ENCODE results near the gene NT5C3A. TPM values are rescaled to one million over a fixed set of nuclear protein-coding genes. Genes with fewer than 3 reads are reported as not detected.
A peak's percentile ranks its signal among the peaks of the same experiment; 100 is the strongest.

The NT5C3A gene
- polyA plus RNA-seq, 6 donors from 2014 or later: 131 to 206 (median 147) TPM

DNA sequence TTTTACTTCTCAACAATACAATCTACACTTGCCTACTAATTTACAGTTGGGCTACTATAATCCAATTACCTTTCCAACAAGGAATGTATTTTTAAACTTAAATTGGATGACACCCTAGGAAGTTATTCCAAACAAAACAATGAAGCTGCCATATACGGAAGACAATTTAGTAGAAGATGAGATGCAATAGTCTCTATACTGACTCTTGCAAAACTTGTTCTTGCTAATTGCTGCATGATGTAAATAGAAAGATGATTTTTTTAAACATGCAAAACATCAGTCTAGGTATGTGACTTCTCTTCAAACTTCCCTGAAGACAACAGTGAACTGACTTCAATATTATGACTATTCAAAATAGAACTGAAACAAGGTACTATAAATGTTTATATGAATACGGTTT is 17.6 kb downstream of the NT5C3A start:
- peak overlapping the region in 3 of 6 donors; percentile 27 to 67 (median 59) for H3K27ac Mint-ChIP-seq
- no peak for ATAC-seq (ENCODE audit: low read depth in 2 of 2)
- no peaks in the 10 kb centered on the region for H3K9me3 Mint-ChIP-seq

DNA sequence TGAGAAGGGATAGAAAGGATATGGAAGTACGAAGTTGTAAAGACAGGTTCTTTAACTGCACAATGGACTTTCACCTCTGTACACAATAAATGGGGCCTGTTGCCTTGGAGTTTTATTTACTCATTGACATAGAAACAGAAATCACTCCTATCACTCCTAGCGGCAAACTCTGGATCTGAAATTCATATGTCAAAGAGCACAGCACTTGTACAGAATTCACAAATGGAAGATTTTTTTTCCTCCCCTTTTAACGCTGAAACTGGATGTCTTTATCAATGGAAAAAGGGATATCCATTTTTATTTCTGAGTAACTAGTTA is 18.2 kb downstream of the NT5C3A start:
- Mint-ChIP-seq H3K4me1 (peaks cover 42 to 77% (median 47%) of the 10 kb centered on the region in 3 donors), H3K4me3 (no peak overlapping the region), H3K36me3 (no peaks in the 10 kb centered on the region), H3K9me3 (no peaks in the 10 kb centered on the region), H3K27ac (peak overlapping the region in 2 of 6 donors; percentile 42 to 58), H3K27me3 (no peaks in the 10 kb centered on the region)
- ATAC-seq (ENCODE audit: low read depth in 2 of 2) (no peak), DNase-seq (no peak)

More for the DNA sequence above, 17.6 kb downstream of the NT5C3A start:
- DNase-seq: no peak
- H3K4me3 Mint-ChIP-seq: peak overlapping the region in 1 of 8 donors; percentile 4
- no peaks in the 10 kb centered on the region for H3K27me3 Mint-ChIP-seq
- peaks cover 37 to 75% (median 41%) of the 10 kb centered on the region in 3 donors for H3K4me1 Mint-ChIP-seq
- H3K36me3 Mint-ChIP-seq: no peaks in the 10 kb centered on the region

DNA sequence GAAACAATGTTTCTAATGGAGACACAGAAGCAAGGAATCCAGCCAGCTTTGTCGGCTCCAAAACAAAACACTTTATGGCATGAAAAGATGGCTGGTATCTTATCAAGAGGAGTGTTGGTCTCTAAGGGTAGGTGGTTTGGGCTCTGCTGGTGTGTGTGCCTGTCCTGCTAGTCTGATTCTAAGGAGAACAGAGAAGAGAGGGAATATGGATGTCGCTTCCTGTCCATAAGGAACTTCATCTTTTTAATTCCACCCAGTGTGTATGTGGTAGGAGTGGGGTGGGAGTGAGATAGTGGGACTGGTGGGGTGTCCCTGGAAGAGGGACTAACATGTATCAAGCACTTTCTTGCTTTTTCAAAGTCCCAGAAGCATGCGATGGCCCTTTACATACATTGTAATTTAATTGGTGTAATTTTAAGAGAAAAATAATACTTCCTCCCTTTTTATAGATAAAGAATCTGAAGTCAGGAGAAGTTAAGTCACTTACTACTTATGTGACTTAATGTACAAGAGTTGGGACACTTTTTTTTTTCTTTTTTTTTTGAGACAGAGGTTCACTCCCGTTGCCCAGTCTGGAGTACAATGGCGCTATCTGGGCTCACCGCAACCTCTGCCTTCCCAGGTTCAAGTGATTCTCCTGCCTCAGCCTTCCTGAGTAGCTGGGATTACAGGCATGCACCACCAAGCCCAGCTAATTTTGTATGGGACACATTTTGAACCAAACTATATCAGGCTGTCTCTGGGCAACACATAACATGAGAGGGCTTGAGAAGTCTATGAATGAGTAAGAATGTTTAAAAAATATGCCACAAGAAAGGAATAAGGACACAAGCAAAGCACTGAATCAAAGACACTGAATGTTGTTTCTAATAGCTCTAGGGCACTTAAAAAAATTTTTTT is 18.8 kb downstream of the NT5C3A start:
- DNase-seq (no peak), ATAC-seq (ENCODE audit: low read depth in 2 of 2) (no peak)
- H3K9me3 Mint-ChIP-seq: no peaks in the 10 kb centered on the region
- H3K4me1 Mint-ChIP-seq: peaks cover 39 to 78% (median 50%) of the 10 kb centered on the region in 3 donors
- H3K36me3 Mint-ChIP-seq: no peaks in the 10 kb centered on the region
- H3K27me3 Mint-ChIP-seq: no peaks in the 10 kb centered on the region
- H3K4me3 Mint-ChIP-seq: peak overlapping the region in 1 of 8 donors; percentile 33
- peak overlapping the region in 5 of 6 donors; percentile 42 to 75 (median 61) for H3K27ac Mint-ChIP-seq

DNA sequence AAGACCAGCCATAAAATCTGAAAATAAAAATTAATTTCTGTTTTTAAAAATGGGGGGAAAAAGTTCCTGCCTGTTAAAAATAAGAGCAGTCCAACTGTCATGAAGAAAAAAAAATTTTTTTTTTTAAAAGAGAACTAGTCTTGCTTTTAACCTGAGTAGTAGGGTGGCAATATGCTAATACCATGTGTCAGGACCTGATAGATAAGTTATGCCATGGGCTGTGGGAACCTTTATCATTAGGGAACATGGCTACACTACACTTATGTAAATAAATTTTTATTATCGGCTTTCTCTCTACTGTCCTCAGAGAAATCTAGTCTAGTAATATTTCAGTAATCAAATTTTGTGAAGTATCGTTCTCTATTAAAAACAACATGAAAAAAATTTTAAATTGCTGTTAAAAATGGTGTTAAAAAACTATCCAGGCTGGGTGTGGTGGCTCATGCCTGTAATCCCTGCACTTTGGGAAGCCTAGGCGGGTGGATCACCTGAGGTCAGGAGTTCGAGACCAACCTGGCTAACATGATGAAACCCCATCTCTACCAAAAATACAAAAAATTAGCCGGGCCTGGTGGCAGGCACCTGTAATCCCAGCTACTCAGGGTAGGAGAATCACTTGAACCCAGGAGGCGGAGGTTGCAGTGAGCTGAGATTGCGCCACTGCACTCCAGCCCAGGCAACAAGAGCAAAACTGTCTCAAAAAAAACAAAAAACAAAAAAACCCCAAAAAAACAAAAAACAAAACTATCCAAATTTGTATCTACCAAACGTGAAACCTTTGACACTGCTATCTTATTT is 20.7 kb downstream of the NT5C3A start:
- H3K27ac Mint-ChIP-seq: peak overlapping the region in 2 of 6 donors; percentile 69 to 76
- peaks cover 35 to 74% (median 53%) of the 10 kb centered on the region in 3 donors for H3K4me1 Mint-ChIP-seq
- no peaks in the 10 kb centered on the region for H3K9me3 Mint-ChIP-seq
- no peaks in the 10 kb centered on the region for H3K27me3 Mint-ChIP-seq
- no peaks in the 10 kb centered on the region for H3K36me3 Mint-ChIP-seq
- H3K4me3 Mint-ChIP-seq: no peak overlapping the region
- no peak for ATAC-seq (ENCODE audit: low read depth in 2 of 2)
- no peak for DNase-seq

DNA sequence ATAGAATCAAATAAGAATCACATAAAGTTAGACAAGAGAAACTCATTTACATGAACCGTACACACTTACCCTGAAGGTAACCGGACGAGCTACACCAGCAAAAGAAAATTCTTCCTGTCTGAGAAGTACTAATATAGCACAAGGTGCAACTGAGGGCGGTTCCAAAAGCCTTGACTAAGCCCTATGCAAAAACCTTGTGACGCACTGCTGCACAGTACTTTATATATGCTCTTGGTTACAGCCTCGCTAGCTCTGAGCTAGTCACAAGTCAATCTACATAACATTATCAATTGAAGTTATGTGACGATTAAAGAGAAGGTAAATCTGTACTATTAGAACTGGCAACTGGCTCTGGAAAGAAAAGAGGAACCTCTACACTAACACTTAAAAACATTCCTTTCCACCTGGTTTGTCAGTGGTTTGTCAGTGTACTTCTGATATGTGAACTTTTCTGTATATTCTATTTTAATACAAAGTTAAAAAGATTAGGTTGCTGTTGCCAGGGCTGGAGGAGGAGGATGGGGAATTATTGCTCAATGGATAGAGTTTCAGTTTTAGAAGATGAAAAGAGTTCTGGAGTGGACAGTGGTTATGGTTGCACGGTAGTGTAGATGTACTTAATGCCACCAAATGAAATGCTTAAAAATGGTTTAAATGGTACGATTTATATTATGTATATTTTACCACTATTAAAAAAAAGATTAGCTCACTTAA is 21.6 kb downstream of the NT5C3A start:
- Mint-ChIP-seq H3K4me3 (peak overlapping the region; percentile 76 to 94 (median 86)), H3K9me3 (no peaks in the 10 kb centered on the region), H3K4me1 (peaks cover 38 to 74% (median 53%) of the 10 kb centered on the region in 3 donors), H3K27me3 (no peaks in the 10 kb centered on the region), H3K27ac (peak overlapping the region; percentile 58 to 96 (median 94)), H3K36me3 (no peaks in the 10 kb centered on the region)
- peak; percentile 72 for DNase-seq
- ATAC-seq (ENCODE audit: low read depth in 2 of 2): peak; percentile 96 to 97

DNA sequence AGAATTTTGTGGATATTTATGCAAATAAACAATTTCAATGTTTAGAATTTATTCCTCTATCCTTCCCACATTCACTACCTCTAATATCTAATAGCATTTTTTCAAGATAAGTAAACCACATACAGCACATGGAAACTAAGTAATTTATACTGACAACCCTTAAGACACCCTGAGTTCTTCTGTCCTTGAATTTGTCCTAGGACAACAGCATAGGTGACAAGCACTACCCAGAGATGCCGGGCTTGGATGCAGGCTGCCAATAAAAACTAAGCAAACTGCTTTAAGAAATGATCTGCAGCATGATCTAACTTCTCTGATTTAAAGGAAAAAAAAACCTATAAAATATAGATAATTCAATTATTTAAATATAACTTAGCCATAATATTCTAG is 22.7 kb downstream of the NT5C3A start:
- peak overlapping the region; percentile 76 to 91 (median 86) for H3K4me3 Mint-ChIP-seq
- peaks cover 35 to 69% (median 50%) of the 10 kb centered on the region in 3 donors for H3K4me1 Mint-ChIP-seq
- peak overlapping the region in 5 of 6 donors; percentile 33 to 96 (median 88) for H3K27ac Mint-ChIP-seq

DNA sequence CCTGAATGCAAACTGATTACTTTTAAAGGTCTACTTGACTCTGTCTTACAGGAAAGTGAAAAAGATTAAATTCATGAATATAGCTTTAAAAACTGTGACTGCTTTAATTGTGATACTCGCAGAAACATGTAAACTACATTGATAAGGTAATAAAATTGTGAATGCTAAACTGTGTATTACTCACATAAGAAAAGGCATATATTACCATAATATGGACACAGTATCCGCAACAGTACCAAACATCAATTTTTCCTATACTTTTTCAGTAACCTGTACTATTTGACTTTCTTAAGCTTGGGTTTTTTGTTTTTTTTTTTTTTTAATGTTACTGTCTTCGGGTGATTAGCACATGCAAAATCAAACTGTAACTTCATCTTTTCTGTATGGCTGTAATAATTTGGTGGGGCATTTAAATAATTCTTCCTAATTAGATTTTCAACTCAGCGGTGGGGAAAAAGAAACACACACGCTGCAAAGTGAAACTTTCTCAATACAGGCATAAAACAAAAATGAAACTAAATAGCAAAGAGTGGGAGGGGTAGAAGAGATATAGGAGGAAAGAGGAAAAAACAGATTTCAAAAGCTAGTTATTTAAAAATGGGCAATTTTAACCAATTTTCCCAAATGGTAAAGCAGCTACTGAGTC is 23.2 kb downstream of the NT5C3A start:
- Mint-ChIP-seq H3K4me1 (peaks cover 36 to 68% (median 50%) of the 10 kb centered on the region in 3 donors), H3K9me3 (no peaks in the 10 kb centered on the region), H3K27me3 (no peaks in the 10 kb centered on the region), H3K36me3 (peaks cover 0 to 5% of the 10 kb centered on the region in 2 donors), H3K27ac (peak overlapping the region; percentile 16 to 96 (median 74)), H3K4me3 (peak overlapping the region; percentile 76 to 91 (median 86))
- DNase-seq (peak; percentile 45), ATAC-seq (ENCODE audit: low read depth in 2 of 2) (peak; percentile 22 to 29)

More for the DNA sequence above, 22.7 kb downstream of the NT5C3A start:
- no peaks in the 10 kb centered on the region for H3K9me3 Mint-ChIP-seq
- no peak for DNase-seq
- ATAC-seq (ENCODE audit: low read depth in 2 of 2): no peak
- no peaks in the 10 kb centered on the region for H3K27me3 Mint-ChIP-seq
- no peaks in the 10 kb centered on the region for H3K36me3 Mint-ChIP-seq

DNA sequence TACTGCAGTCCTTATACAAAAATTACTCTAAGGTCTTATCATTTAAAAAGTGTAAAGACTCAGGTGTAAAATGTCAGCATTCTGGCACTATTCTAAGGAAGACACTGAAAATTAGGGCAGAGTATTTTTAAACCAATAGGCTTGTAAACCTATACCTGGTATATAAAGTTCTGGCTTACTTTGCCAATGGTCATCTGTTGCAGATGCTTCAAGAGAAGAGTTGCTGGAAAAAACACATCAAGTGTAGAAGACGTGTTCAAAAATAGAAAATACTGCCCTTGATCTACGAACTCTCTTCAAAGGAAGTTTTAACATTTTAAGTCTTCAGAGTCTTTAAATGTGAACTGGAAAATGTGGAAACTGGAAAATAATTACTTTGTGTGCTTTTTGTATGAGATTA is 23.9 kb downstream of the NT5C3A start:
- no peaks in the 10 kb centered on the region for H3K9me3 Mint-ChIP-seq
- peaks cover 31 to 62% (median 45%) of the 10 kb centered on the region in 3 donors for H3K4me1 Mint-ChIP-seq
- H3K27me3 Mint-ChIP-seq: no peaks in the 10 kb centered on the region

DNA sequence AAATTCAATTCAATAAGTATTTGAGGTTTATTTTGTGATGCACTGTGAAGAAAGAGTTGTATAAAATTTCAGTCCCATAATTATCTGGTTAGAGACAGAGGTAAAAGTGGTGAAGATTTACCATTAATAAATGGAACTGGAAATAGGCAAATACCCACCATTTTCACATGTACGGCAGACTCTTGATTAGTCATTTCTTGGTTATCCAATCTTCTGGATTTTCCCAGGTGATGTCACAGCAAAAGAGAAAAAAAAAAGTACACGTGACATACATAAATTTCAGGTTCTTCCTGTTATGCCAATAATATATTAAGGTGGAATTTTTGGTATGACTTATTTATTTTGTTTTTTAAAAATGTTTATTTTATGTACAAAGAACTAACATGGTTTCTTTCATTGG is 26.8 kb downstream of the NT5C3A start:
- Mint-ChIP-seq H3K9me3 (no peaks in the 10 kb centered on the region), H3K4me1 (peaks cover 26 to 54% (median 37%) of the 10 kb centered on the region in 3 donors), H3K4me3 (no peak overlapping the region), H3K36me3 (peaks cover 0 to 6% of the 10 kb centered on the region in 2 donors), H3K27me3 (no peaks in the 10 kb centered on the region), H3K27ac (peak overlapping the region in 1 of 6 donors; percentile 21)
- ATAC-seq (ENCODE audit: low read depth in 2 of 2) (no peak), DNase-seq (no peak)

More for the DNA sequence above, 23.9 kb downstream of the NT5C3A start:
- ATAC-seq (ENCODE audit: low read depth in 2 of 2) (no peak), DNase-seq (no peak)
- Mint-ChIP-seq H3K36me3 (peaks cover 0 to 6% of the 10 kb centered on the region in 2 donors), H3K27ac (peak overlapping the region in 2 of 6 donors; percentile 12 to 69), H3K4me3 (peak overlapping the region; percentile 4 to 91 (median 76))

DNA sequence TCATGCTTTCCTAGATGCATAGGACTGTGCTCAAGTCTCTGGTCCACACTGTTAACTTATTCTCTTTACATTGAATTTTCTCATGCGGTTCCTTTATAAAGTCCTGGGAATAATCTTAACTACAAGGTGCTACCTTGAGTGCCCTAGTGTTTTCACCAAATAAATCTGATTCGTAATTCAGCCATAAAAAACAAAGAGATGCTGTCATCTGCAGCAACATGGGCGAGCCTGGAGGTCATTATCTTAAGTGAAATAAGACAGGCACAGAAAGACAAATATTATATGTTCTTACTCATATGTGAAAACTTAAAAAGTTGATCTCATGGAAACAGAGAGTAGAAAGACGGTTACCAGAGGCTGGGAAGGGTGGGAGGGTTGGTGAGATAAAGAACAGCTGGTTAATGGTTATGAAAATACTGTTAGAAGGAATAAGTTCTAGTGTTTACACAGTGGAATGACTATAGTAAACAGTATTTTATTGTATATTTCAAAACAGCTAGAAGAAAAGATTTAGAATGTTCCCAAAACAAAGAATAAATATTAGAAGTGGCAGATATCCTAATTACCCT is 38.3 kb downstream of the NT5C3A start:
- no peaks in the 10 kb centered on the region for H3K27me3 Mint-ChIP-seq
- no peaks in the 10 kb centered on the region for H3K9me3 Mint-ChIP-seq
- H3K4me3 Mint-ChIP-seq: no peak overlapping the region
- no peak for ATAC-seq (ENCODE audit: low read depth in 2 of 2)
- H3K36me3 Mint-ChIP-seq: peaks cover 0 to 10% of the 10 kb centered on the region in 2 donors
- H3K4me1 Mint-ChIP-seq: peaks cover 0 to 5% (median 4%) of the 10 kb centered on the region in 3 donors
- DNase-seq: no peak
- H3K27ac Mint-ChIP-seq: no peak overlapping the region

DNA sequence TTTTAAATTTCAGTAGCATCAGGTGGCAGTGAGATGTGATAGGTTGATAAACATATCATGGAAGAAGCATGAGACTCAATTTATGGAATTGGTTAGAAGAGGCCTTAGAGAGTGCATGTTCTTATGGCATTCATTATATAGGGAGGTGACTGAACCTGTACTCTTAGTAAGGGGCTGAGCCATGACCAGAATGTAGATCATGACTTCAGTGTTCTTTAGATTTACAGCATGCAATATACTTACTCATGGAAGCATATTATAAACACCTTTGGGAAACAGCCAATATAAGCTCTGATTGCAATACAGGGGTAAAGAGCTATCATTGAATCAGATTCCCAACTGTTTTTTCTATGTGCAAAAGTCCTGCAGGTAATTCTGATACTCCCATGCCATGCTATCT is 50.2 kb downstream of the NT5C3A start:
- Mint-ChIP-seq H3K36me3 (peaks cover 16 to 22% of the 10 kb centered on the region in 2 donors), H3K4me1 (peaks cover 0 to 5% (median 0%) of the 10 kb centered on the region in 3 donors), H3K27ac (no peak overlapping the region), H3K9me3 (no peaks in the 10 kb centered on the region), H3K4me3 (no peak overlapping the region), H3K27me3 (no peaks in the 10 kb centered on the region)
- no peak for ATAC-seq (ENCODE audit: low read depth in 2 of 2)
- no peak for DNase-seq

DNA sequence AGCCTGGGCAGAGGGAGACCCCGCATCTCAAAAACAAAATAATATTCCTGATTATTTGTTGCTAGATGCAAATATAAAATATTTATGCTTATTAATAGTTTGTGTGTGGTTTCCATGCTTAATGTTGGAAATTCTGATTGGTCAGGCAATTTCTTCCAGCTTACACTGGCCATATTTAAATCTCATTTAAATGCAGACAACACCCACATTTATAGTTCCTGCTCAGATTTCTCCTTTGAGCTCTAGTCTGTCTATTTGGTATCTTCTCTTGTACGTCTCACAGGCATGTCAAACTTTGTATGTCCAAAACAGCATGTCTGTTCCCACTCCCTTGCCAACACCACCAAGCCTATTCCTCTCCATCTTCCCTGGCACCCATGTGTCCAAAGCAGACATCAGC is 52.8 kb downstream of the NT5C3A start:
- H3K4me3 Mint-ChIP-seq: no peak overlapping the region
- no peak for ATAC-seq (ENCODE audit: low read depth in 2 of 2)
- H3K36me3 Mint-ChIP-seq: peaks cover 10 to 14% of the 10 kb centered on the region in 2 donors
- no peaks in the 10 kb centered on the region for H3K27me3 Mint-ChIP-seq
- H3K4me1 Mint-ChIP-seq: peaks cover 0 to 5% (median 0%) of the 10 kb centered on the region in 3 donors
- DNase-seq: no peak
- peak overlapping the region in 5 of 6 donors; percentile 4 to 63 (median 57) for H3K27ac Mint-ChIP-seq
- no peaks in the 10 kb centered on the region for H3K9me3 Mint-ChIP-seq

Measured in naive B cell (primary cell).